HFFc6 (cell line): ENCODE measurements around the gene REEP2. TPM values are rescaled to one million over a fixed set of nuclear protein-coding genes. Genes with fewer than 3 reads are reported as not detected.
A peak's percentile ranks its signal among the peaks of the same experiment; 100 is the strongest.

Source experiments
- DNase-seq: peaks from one replicate; pipeline ENCODE4 v3.0.0-alpha.2; 2018
- H3K27ac Mint-ChIP-seq: 2 replicates; pipeline ENCODE4 v1.8.0; 2020; ENCODE audit warnings: mild to moderate bottlenecking, mixed read lengths
- H3K27me3 Mint-ChIP-seq: 2 replicates; pipeline ENCODE4 v1.8.0; 2021; ENCODE audit warnings: mild to moderate bottlenecking, moderate library complexity, mixed read lengths; ENCODE audit not compliant: insufficient read depth
- H3K36me3 Mint-ChIP-seq: 2 replicates; pipeline ENCODE4 v1.8.0; 2021; ENCODE audit warnings: low read depth, mixed read lengths
- H3K4me1 Mint-ChIP-seq: 2 replicates; pipeline ENCODE4 v1.8.0; 2020; ENCODE audit warnings: low read depth, mixed read lengths
- H3K4me3 Mint-ChIP-seq: 2 replicates; pipeline ENCODE4 v1.8.0; 2020; ENCODE audit warnings: mild to moderate bottlenecking, moderate library complexity, mixed read lengths
- H3K9me3 Mint-ChIP-seq: 2 replicates; pipeline ENCODE4 v1.8.0; 2020; ENCODE audit warnings: mild to moderate bottlenecking, mixed read lengths
- total RNA-seq, 6 experiments: library from RNA; stranded (reverse); fragmentation: NEBNext Ultra II Directional; extraction: Animal tissue kit (Norgen Biotek cat#: 25700); gene quantifications; 2 replicates in 1 of 6; 3 replicates in 5 of 6; pipeline ENCODE4 v1.2.3, GENCODE V29; 2021
- TF ChIP-seq, protein P1 (sequence below): fragments of 200-600 bp; sonication (generic); IDR thresholded peaks from 2 replicates; pipeline ENCODE4 v1.5.0; 2021; ENCODE audit warnings: antibody characterized with exemption, mild to moderate bottlenecking

The REEP2 gene
- total RNA-seq, 6 experiments from 2014 or later = 27.8 to 36.6 (median 33.2) TPM

DNA sequence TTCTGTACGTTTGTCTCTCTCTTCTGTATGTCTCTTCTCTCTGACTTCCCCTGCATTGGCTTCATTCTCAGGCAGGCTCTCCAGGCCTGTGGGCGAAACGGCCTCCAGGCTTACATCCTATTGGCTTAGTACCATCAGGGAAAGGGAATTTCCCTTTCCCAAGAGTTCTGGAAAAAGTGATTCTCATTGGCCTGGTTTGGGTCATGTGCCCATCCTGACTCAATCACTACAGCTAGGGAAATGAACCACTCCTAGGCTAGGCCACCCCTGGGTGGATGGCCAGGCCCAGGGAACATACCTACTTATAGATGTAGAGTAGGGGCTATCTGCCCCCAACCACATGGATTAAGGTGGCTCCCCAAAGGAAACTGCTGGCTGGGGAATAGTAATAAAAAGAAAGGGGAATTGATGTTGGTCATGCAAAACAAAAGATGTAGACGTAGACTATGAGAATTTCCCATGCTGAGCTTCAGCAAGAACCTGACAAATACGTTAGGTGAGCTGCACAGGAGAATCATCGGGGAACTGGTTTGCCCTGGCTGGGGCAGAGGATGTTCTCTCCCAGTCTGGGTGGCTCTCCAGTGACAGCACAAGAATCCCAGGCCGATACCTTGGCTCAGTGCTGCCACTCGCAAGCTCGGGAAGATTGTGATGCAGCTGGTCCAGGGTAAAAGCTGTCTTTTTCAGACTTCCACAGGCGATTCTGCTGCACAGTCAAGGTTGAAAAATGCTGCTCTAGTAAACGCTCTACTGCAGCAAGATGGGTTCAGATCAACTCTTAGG, 22.7 kb downstream of the REEP2 start:
- Mint-ChIP-seq H3K27ac (peak overlapping the region; percentile 58), H3K9me3 (peaks cover 10% of the 10 kb centered on the region), H3K4me1 (peaks cover 18% of the 10 kb centered on the region), H3K27me3 (peaks cover 14% of the 10 kb centered on the region), H3K4me3 (no peak overlapping the region), H3K36me3 (peaks cover 2% of the 10 kb centered on the region)
- TF ChIP-seq, protein P1, sequence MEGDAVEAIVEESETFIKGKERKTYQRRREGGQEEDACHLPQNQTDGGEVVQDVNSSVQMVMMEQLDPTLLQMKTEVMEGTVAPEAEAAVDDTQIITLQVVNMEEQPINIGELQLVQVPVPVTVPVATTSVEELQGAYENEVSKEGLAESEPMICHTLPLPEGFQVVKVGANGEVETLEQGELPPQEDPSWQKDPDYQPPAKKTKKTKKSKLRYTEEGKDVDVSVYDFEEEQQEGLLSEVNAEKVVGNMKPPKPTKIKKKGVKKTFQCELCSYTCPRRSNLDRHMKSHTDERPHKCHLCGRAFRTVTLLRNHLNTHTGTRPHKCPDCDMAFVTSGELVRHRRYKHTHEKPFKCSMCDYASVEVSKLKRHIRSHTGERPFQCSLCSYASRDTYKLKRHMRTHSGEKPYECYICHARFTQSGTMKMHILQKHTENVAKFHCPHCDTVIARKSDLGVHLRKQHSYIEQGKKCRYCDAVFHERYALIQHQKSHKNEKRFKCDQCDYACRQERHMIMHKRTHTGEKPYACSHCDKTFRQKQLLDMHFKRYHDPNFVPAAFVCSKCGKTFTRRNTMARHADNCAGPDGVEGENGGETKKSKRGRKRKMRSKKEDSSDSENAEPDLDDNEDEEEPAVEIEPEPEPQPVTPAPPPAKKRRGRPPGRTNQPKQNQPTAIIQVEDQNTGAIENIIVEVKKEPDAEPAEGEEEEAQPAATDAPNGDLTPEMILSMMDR = no peak
- peak; percentile 71 for DNase-seq

DNA sequence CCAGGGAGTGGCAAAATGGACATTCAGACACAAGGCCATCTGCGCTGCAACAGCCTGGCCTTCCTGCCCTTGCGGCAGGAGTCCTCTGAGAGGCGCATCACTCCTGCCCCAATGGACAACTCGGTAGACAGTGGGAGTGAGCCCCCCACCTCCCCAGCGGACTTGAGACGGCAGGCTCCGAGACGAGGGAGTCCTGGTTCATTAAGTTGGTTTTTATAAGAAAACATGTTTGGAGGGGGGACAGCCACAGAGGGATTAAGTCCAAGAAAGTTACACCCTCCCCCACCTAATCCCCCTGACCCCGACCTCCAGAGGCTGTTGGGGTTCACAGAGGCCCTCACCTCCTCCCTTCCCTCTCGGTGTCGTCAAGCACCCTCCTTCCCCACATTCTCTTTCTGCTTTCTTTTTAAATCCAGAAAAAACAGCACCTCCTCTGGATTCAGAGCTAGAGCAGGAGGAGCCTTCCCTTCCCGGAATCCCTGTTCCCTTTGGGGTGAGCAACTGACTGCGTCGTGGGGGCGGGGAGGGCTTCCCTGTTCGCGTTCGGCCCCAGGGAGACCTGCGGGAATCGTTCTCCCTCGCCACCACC, 24.7 kb downstream of the REEP2 start:
- H3K4me1 Mint-ChIP-seq = peaks cover 38% of the 10 kb centered on the region
- peak overlapping the region; percentile 89 for H3K4me3 Mint-ChIP-seq
- peak overlapping the region; percentile 97 for H3K27ac Mint-ChIP-seq
- peaks cover 34% of the 10 kb centered on the region for H3K27me3 Mint-ChIP-seq
- TF ChIP-seq, protein P1 = no peak
- peaks cover 30% of the 10 kb centered on the region for H3K9me3 Mint-ChIP-seq
- no peak for DNase-seq
- H3K36me3 Mint-ChIP-seq = peaks cover 22% of the 10 kb centered on the region

DNA sequence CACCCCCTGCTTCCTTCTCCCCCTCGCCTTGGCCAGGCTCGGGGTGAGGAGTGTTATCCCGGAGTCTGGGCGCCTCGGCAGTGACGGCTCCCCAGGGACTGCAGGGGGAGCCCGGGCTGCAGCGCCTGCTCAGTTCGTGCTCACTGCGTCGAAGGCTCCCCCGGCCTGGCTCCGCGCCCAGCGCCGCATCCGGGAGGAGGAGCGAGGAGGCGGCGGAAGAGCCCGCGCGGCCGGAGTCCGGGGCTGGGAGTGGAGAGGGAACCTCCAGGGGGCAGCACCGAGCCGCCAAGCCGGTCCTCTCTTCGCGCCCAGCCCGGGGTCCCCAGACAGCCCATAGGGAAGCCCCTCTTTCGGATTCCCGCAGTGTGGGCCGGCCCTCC, 25.1 kb downstream of the REEP2 start:
- peak; percentile 94 for DNase-seq
- peak overlapping the region; percentile 97 for H3K27ac Mint-ChIP-seq
- peaks cover 42% of the 10 kb centered on the region for H3K4me1 Mint-ChIP-seq
- peaks cover 26% of the 10 kb centered on the region for H3K36me3 Mint-ChIP-seq
- peak overlapping the region; percentile 89 for H3K4me3 Mint-ChIP-seq
- TF ChIP-seq, protein P1 = peak; percentile 97
- peaks cover 34% of the 10 kb centered on the region for H3K9me3 Mint-ChIP-seq
- H3K27me3 Mint-ChIP-seq = peaks cover 38% of the 10 kb centered on the region

DNA sequence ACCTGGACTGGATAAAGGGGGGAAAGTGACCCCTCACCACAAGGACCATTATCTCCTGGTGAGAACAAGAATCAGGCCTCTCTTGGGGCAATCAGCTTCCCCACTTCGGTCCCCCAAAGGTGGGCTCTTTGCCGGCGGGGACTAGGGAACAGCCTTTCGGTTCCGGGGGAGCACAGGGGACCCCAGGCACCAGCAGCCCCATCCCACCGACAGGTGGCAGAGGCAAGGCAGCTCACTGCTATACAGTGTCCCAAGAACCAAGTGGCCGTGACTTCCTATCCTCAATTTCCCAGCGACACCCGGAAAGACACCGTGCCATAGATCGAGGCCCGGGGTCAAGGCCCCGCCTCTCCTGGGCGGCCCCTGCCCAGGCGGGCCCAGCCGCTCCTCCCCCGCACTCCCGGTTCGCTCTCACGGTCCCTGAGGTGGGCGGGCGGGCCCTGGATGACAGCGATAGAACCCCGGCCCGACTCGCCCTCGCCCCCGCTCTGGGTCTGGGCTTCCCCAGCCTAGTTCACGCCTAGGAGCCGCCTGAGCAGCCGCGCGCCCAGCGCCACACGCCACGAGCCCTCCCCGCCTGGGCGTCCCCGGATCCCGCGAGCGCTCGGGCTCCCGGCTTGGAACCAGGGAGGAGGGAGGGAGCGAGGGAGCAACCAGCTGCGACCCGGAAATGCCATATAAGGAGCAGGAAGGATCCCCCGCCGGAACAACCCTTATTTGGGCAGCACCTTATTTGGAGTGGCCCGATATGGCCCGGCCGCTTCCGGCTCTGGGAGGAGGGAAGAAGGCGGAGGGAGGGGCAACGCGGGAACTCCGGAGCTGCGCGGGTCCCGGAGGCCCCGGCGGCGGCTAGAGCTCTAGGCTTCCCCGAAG, 25.8 kb downstream of the REEP2 start:
- TF ChIP-seq, protein P1 = peak; percentile 79
- DNase-seq = peak; percentile 99
- peaks cover 42% of the 10 kb centered on the region for H3K4me1 Mint-ChIP-seq
- H3K9me3 Mint-ChIP-seq = peaks cover 39% of the 10 kb centered on the region
- H3K27me3 Mint-ChIP-seq = peaks cover 45% of the 10 kb centered on the region
- H3K36me3 Mint-ChIP-seq = peaks cover 26% of the 10 kb centered on the region
- H3K27ac Mint-ChIP-seq = peak overlapping the region; percentile 97
- H3K4me3 Mint-ChIP-seq = peak overlapping the region; percentile 89

DNA sequence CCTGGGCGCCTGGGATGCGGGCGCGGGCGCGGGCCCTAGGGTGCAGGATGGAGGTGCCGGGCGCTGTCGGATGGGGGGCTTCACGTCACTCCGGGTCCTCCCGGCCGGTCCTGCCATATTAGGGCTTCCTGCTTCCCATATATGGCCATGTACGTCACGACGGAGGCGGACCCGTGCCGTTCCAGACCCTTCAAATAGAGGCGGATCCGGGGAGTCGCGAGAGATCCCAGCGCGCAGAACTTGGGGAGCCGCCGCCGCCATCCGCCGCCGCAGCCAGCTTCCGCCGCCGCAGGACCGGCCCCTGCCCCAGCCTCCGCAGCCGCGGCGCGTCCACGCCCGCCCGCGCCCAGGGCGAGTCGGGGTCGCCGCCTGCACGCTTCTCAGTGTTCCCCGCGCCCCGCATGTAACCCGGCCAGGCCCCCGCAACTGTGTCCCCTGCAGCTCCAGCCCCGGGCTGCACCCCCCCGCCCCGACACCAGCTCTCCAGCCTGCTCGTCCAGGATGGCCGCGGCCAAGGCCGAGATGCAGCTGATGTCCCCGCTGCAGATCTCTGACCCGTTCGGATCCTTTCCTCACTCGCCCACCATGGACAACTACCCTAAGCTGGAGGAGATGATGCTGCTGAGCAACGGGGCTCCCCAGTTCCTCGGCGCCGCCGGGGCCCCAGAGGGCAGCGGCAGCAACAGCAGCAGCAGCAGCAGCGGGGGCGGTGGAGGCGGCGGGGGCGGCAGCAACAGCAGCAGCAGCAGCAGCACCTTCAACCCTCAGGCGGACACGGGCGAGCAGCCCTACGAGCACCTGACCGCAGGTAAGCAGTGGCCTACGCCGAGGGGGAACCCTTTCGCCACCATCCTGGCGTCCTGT, 26.6 kb downstream of the REEP2 start, which contains the start of gene EGR1:
EGR1 (plus strand) TSS at position 219 of the 864 bp plus-strand sequence; CDS start at position 502, 283 bp downstream.
- Mint-ChIP-seq H3K36me3 (peaks cover 26% of the 10 kb centered on the region), H3K9me3 (peaks cover 47% of the 10 kb centered on the region), H3K27ac (peak within 1 kb of the TSS; percentile 97), H3K27me3 (peaks cover 53% of the 10 kb centered on the region), H3K4me1 (peaks cover 47% of the 10 kb centered on the region), H3K4me3 (peak within 1 kb of the TSS; percentile 89)
- DNase-seq = peak; percentile 96
- TF ChIP-seq, protein P1 = 0 out of 2 replicates have a peak, but pooled peaks have one; percentile 19
